Inferior parietal cortex (tissue), 1 donor: ENCODE measurements around the gene HSD3B7.

Experiments
- DNase-seq: peaks from one replicate; pipeline ENCODE4 v3.0.0-alpha.2; 2016; ENCODE audit errors: extremely low spot score

HSD3B7 gene

DNA sequence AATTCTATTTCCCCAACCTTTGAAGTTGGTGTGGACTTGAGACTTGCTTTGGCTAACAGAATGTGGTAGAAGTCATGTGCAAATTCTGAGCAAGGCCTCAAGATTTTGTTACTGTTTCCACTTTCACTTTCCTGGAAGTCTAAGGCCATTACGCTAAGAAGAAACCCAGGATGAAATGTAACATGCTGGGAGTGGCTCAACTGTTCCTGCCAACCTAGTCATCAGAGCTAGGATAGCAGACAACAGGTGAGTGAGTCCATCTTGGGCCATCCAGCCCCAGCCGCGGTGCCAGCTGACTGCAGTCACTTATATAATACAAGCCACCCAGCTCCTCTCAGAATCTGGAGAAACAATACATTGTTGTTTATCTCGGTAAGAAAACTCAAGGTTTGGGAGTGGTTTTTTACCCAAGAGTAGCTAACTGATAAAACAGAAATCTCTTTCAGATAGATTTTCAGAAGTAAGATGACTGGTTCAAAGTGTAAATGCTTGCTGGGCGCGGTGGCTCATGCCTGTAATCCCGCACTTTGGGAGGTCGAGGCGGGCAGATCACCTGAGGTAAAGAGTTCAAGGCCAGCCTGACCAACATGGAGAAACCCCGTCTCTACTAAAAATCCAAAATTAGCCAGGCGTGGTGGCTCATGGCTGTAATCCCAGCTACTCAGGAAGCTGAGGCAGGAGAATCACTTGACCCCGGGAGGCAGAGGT lies 37.7 kb downstream of the HSD3B7 start:
- DNase-seq: no peak

- DNase-seq: no peak
Observed at GRCh38 chr16:31023252-31023602, 38.2 kb downstream of the HSD3B7 start.

DNA sequence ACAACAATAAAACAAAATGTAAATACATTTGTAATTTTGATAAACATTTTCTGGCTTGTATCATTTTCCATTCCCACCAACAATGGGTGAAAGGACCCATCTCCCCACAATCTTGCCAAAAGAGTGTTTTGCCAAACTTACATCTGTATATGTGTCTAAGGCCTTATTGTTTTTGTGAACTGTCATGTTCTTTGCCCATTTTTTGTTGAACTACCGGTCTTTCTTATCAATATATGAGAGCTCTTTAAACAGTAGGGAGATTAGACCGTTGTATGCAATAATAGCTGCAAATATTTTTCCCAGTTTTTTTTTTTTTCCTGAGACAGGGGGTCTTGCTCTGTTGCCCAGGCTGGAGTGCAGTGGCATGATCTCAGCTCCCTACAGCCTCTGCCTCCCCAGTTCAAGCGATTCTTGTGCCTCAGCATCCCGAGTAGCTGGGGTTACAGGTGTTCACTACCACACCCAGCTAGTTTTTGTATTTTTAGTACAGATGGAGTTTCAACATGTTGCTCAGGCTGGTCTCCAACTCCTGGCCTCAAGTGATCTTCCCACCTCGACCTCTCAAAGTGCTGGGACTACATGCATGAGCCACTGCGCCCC lies 38.7 kb downstream of the HSD3B7 start:
- DNase-seq: no peak

- no peak for DNase-seq
Observed at GRCh38 chr16:31025339-31025738, 40.3 kb downstream of the HSD3B7 start.

DNA sequence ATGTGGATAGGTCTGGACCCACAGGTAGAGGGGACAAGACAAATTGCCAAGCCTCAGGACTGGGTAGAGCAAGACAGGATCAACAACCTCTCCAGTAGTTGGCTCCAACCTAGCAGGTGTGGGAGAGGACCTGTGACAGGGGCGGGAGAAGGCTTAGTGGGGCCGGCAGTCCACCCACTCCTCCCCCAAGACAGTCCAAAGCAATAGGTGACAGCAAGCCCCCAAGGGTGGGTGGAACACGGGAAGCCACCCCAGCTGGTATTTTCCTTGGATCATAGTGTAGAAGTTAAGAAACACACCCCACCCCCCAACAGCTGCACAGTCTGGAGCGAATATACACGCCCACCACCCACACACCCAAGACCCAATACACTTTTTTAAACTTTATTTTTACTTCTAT lies 44.3 kb downstream of the HSD3B7 start:
- DNase-seq: no peak

- no peak for DNase-seq
Observed at GRCh38 chr16:31031276-31031675, 46.3 kb downstream of the HSD3B7 start.

DNA sequence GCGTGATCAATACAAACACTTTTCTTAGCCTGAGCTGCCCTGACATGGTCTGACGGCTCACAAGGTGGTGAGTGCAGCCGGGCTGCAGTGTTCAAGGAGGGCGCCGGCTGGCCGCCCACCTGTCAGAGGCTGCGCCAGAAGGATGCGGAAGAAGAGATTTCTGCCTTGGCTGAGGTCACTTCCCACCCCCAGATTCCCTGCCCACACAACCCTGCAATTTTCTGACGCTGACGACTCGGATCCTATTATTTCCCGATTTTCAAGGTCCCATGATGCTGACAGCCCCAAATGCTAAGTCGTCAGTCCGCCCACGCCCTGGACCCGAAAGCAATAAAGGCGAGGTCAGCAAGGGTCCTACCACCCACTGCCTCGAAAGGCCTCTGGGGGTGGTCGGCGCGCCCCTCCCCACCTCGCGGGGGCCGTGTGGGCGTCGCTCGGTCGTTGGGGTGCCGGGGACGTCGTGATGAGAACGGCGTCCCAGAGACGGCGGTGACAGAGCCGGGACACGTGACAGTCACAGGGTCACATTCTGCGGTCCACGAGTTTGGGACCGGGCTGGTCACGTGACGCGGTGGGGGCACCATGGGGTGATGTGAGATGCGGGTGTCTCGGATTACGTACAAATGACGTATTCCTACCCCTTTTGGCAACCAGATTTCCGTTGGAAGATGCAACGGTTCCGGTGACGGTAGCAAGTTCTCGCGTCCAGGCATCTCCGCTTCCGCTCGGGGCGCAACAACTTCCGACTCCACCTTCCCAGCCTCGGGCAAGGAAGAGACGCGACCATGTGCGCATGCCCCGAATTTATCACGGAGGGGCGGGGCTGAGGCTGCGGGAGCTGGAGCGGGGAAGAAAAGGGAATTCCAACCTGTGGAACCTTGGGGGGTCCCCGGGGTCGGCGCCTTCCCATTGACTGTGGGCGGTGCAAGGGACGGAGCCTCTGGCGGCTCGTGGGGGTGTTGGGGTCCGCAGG lies 48.0 kb downstream of the HSD3B7 start, which contains the start of gene STX4:
STX4 (plus strand) TSS at position 823 of the 973 bp plus-strand sequence. CDS start 248 bp downstream, outside the sequence.
- peak; percentile 99 for DNase-seq

DNA sequence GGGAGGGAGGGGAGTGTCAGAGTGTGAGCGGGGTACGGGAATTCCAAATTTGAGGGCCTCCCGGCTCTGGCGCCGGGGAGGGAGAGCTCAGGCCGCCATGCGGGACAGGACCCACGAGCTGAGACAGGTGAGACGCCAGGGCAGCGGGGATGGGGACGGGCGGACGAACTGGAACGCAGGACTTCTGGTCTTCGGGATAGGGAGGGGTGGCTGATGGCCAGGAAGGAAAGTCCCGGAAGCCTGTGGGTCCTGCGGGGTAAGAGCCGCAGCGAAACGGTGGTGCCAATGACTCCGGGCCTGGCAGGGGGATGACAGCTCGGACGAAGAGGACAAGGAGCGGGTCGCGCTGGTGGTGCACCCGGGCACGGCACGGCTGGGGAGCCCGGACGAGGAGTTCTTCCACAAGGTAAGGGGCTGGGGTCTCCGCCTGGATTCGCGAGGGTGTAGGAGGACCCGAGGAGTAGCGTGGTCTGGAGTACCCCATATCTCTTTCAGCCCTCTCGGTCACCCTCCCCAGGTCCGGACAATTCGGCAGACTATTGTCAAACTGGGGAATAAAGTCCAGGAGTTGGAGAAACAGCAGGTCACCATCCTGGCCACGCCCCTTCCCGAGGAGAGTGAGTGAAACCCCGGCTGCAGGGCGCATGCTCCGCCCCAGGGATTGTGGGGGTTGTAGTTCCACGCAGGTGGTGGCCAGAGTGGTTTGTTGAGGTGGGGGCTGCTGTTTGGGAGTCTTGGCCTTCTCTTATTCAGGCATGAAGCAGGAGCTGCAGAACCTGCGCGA lies 48.9 kb downstream of the HSD3B7 start:
- DNase-seq: peak; percentile 90

GRCh38 chr16:31036691-31037090 lies 51.7 kb downstream of the HSD3B7 start:
- DNase-seq: no peak
